OCI-LY1 (cell line): ENCODE data around the gene KRT3.

Experiments used
- H2AFZ ChIP-seq: fragments of 200-600 bp; sonication (generic), shearing (Covaris generic); 2 replicates; pipeline ENCODE4 v1.6.0; 2014; ENCODE audit warnings: antibody characterized with exemption, mild to moderate bottlenecking, low read length
- H3F3A ChIP-seq: fragments of 200-600 bp; sonication (generic), shearing (Covaris generic); 2 replicates; pipeline ENCODE4 v1.6.0; 2014; ENCODE audit warnings: mild to moderate bottlenecking, antibody characterized with exemption, low read length, moderate library complexity; ENCODE audit not compliant: insufficient read depth
- H3K27ac ChIP-seq: fragments of 200-600 bp; sonication (generic); 2 replicates; pipeline ENCODE4 v1.5.1; 2014; ENCODE audit warnings: low read length, mixed run types, mild to moderate bottlenecking, low read depth; ENCODE audit not compliant: poor library complexity, severe bottlenecking
- H3K27me3 ChIP-seq: fragments of 200-600 bp; sonication (generic); 2 replicates; pipeline ENCODE4 v1.6.0; 2014; ENCODE audit warnings: antibody characterized with exemption, mild to moderate bottlenecking, low read length, moderate library complexity; ENCODE audit not compliant: insufficient read depth
- H3K36me3 ChIP-seq: fragments of 200-600 bp; sonication (generic); 2 replicates; pipeline ENCODE4 v1.6.1; 2014; ENCODE audit warnings: mild to moderate bottlenecking, antibody characterized with exemption, low read length, moderate library complexity, mixed read lengths; ENCODE audit not compliant: insufficient read depth
- H3K4me1 ChIP-seq: fragments of 200-600 bp; sonication (generic); 2 replicates; pipeline ENCODE4 v1.5.1; 2014; ENCODE audit warnings: mild to moderate bottlenecking, low read length, moderate library complexity; ENCODE audit not compliant: insufficient read depth, severe bottlenecking
- H3K4me2 ChIP-seq: fragments of 200-600 bp; sonication (generic), shearing (Covaris generic); 2 replicates; pipeline ENCODE4 v1.6.1; 2014; ENCODE audit warnings: low read length
- H3K4me3 ChIP-seq: fragments of 200-600 bp; sonication (generic); 2 replicates; pipeline ENCODE4 v1.5.1; 2014; ENCODE audit warnings: low read length, low read depth, mild to moderate bottlenecking, mixed read lengths; ENCODE audit not compliant: poor library complexity, severe bottlenecking
- H3K79me2 ChIP-seq: fragments of 200-600 bp; shearing (Covaris generic); 2 replicates; pipeline ENCODE4 v1.6.1; 2016; ENCODE audit warnings: mixed run types, low read length, mixed read lengths; ENCODE audit not compliant: insufficient read depth
- H3K9ac ChIP-seq: fragments of 200-600 bp; sonication (generic), shearing (Covaris generic); 2 replicates; pipeline ENCODE4 v1.6.1; 2014; ENCODE audit warnings: mild to moderate bottlenecking, low read length, mixed read lengths
- H3K9me2 ChIP-seq: fragments of 200-600 bp; sonication (generic), shearing (Covaris generic); 2 replicates; pipeline ENCODE4 v1.6.1; 2014; ENCODE audit warnings: low read depth, mild to moderate bottlenecking, low read length, mixed read lengths
- H3K9me3 ChIP-seq: fragments of 200-600 bp; shearing (Covaris generic); 2 replicates; pipeline ENCODE4 v1.6.1; 2014; ENCODE audit warnings: low read length, mixed read lengths
- H4K20me1 ChIP-seq: fragments of 200-600 bp; sonication (generic), shearing (Covaris generic); 2 replicates; pipeline ENCODE4 v1.6.0; 2016; ENCODE audit warnings: mild to moderate bottlenecking, low read length; ENCODE audit not compliant: insufficient read depth
- CTCF ChIP-seq: fragments of 200-600 bp; sonication (generic), shearing (Covaris generic); IDR thresholded peaks from 2 replicates; pipeline ENCODE4 v1.5.1; 2017; ENCODE audit warnings: mild to moderate bottlenecking, antibody characterized with exemption, low read length, moderate library complexity, mixed read lengths
- EZH2 ChIP-seq: fragments of 200-600 bp; sonication (generic), shearing (Covaris generic); IDR thresholded peaks from 2 replicates; pipeline ENCODE4 v1.8.0; 2017; ENCODE audit warnings: borderline replicate concordance, mixed run types, mild to moderate bottlenecking, antibody characterized with exemption, low read length, moderate library complexity, mixed read lengths

Gene KRT3

DNA sequence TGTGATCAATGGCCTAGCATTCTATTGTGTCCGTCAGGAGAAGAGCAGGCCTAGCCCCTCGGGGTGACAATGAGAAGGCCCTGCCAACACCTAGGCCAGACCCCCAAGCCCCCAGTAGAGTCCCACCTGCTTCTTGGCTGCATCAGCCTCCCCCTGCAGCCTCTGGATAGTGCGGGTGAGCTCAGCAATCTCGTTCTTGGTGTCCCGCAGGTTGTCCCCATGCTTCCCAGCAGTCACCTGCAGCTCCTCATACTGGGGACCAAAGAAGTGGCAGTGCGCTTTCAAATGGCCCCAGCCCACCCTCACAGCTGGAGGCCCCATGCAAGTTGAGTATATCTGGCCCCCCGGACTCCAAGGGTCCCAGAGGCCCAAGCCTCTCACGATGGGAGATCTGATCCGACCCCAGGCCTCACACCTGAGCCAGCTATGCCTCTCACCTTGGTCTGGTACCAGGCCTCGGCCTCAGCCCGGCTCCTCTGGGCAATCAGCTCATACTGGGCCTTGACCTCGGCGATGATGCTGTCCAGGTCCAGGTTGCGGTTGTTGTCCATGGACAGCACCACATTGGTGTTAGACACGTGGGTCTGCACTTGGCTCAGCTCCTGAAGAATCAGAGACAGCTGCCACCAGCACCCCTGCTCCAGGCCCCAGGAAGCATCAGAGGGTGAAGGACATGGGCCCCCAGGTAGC lies 28.0 kb upstream of the KRT3 start:
- Histone ChIP-seq H3K4me1 (no peaks in the 10 kb centered on the region), H3K4me2 (no peak overlapping the region), H3K79me2 (no peaks in the 10 kb centered on the region), H3K36me3 (no peaks in the 10 kb centered on the region), H3K9me2 (no peaks in the 10 kb centered on the region), H4K20me1 (no peaks in the 10 kb centered on the region), H3K4me3 (no peak overlapping the region), H3F3A (no peaks in the 10 kb centered on the region), H3K27ac (no peak overlapping the region), H2AFZ (no peak overlapping the region), H3K27me3 (no peaks in the 10 kb centered on the region), H3K9ac (no peak overlapping the region), H3K9me3 (no peaks in the 10 kb centered on the region)
- no peak for TF ChIP-seq EZH2
- TF ChIP-seq CTCF = no peak

DNA sequence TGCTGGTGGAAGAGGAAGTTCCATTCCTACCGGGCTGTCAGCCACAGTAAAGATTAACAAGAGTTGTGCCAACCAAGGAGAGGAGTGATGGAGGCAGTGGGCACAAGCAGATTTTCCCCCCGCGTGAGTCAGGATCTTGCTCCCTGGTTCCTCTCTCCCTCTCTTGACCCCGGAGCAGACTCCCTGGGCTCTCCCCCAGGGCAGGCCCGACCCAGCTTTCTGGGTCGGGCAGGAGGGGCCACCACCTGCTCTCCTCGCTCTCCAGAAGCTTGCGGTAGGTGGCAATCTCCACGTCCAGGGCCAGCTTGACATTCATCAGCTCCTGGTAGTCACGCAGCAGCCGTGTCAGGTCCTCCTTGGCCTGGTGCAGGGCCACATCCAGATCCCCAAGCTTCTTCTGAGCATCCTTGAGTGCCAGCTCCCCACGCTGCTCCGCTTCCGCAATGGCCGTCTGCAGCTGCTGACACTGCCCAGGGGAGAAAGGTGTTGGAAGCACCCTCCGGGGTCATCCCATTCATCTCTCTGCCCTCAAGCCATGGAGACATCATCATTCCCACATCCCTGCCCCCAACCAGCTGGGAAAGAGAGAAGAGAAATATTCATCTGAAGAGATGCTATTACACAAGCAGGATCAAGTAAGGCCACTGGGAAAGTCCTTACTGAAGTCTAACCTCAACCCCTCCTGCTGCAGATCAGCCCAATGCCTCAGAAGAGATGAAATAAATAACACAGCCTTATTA lies 27.0 kb upstream of the KRT3 start:
- no peaks in the 10 kb centered on the region for H3F3A ChIP-seq
- H3K79me2 ChIP-seq = no peaks in the 10 kb centered on the region
- no peak overlapping the region for H2AFZ ChIP-seq
- no peaks in the 10 kb centered on the region for H3K9me3 ChIP-seq
- H3K9ac ChIP-seq = no peak overlapping the region
- no peaks in the 10 kb centered on the region for H3K36me3 ChIP-seq
- H3K4me1 ChIP-seq = no peaks in the 10 kb centered on the region
- H3K4me2 ChIP-seq = no peak overlapping the region
- no peaks in the 10 kb centered on the region for H4K20me1 ChIP-seq
- peaks cover 5% of the 10 kb centered on the region; the same call in 1 of the 2 replicates for H3K27me3 ChIP-seq
- no peaks in the 10 kb centered on the region for H3K9me2 ChIP-seq
- H3K27ac ChIP-seq = no peak overlapping the region
- no peak overlapping the region for H3K4me3 ChIP-seq
- TF ChIP-seq EZH2 (no peak), CTCF (no peak)

DNA sequence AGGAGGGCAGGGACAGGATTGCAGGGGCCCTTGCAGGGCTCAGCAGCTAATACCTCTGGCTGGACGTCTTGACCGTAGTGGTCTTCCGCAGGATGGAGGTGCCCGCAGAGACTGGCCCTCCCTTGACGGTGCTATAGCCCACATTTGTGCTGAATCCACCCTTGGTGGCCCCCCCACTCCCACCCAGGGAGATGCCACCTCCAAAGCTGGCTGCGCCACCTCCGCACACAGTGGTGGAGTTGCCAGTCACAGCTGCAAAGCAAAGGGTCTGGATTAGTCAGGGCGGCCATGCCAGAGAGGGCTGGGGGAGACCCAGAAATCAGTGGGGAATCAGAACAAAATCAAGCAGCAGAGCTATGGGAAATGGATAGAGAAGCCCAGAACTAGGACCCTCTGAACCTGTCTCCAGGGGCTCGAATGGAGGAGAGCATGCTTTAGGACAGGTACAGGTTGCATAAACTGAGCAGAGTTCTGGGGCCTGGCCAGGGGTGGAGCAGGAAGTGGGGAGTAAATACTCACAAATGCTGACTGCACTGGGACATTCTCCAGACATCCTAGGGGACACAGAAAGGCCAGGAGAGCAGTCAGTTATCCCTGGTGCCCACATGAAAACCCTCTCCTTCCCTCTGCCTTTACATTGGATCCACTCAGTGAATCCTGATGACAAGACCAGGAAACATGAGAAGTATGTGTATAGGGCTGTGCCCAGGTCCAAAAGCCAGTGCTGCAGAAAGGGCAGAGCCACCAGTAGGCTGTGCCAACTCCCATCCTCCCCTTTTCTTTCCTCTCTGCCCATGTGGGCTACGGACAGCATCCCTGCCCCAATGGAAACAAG lies 26.1 kb upstream of the KRT3 start:
- Histone ChIP-seq H3K9me2 (no peaks in the 10 kb centered on the region), H3K27me3 (peaks cover 5% of the 10 kb centered on the region; the same call in 1 of the 2 replicates), H3K27ac (no peak overlapping the region), H3K4me2 (no peak overlapping the region), H3K4me3 (no peak overlapping the region), H3F3A (no peaks in the 10 kb centered on the region), H3K4me1 (no peaks in the 10 kb centered on the region), H3K36me3 (no peaks in the 10 kb centered on the region), H2AFZ (no peak overlapping the region), H3K79me2 (no peaks in the 10 kb centered on the region), H3K9me3 (no peaks in the 10 kb centered on the region), H3K9ac (no peak overlapping the region), H4K20me1 (no peaks in the 10 kb centered on the region)
- TF ChIP-seq CTCF (no peak), EZH2 (no peak)
